Upper lobe of left lung (tissue), 6 donors: ENCODE data around the gene KRTAP5-1. TPM values are rescaled to one million over a fixed set of nuclear protein-coding genes. Genes with fewer than 3 reads are reported as not detected.

Experiments
- ATAC-seq, 2 donors: fragments of 200-7000 bp; cut with Tn5 transposase; one replicate each; pipeline ENCODE4 v1.9.1; 2022; ENCODE audit warnings: mild to moderate bottlenecking in 2 of 2, moderate library complexity in 2 of 2; ENCODE audit not compliant: low FRiP score in 2 of 2
- DNase-seq, 2 donors: peaks; one replicate each; pipeline ENCODE4 v3.0.0-alpha.2; 2019 to 2020
- H3K27ac ChIP-seq, 4 donors: fragments of 200-600 bp; sonication (generic); one replicate each; pipeline ENCODE4 v1.5.1; 2016 to 2019
- H3K27me3 ChIP-seq, 4 donors: fragments of 200-600 bp; sonication (generic); one replicate each; pipeline ENCODE4 v1.5.1; 2017 to 2019
- H3K36me3 ChIP-seq, 4 donors: fragments of 200-600 bp; sonication (generic); one replicate each; pipeline ENCODE4 v1.5.1; 2016 to 2019
- H3K4me1 ChIP-seq, 4 donors: fragments of 200-600 bp; sonication (generic); one replicate each; pipeline ENCODE4 v1.5.1; 2018 to 2019
- H3K4me3 ChIP-seq, 4 donors: fragments of 200-600 bp; sonication (generic); one replicate each; pipeline ENCODE4 v1.5.1; 2017 to 2019; ENCODE audit warnings: mild to moderate bottlenecking in 2 of 4, moderate library complexity in 1 of 4
- H3K9me3 ChIP-seq, 4 donors: fragments of 200-600 bp; sonication (generic); one replicate each; pipeline ENCODE4 v1.5.1; 2018 to 2019
- EP300 ChIP-seq, 4 donors: sonication (generic); formaldehyde crosslinking; IDR thresholded peaks; one replicate each; pipeline ENCODE4 v1.5.1; 2017; ENCODE audit warnings: antibody characterized with exemption in 4 of 4, control low read depth in 2 of 4
- POLR2A ChIP-seq, 4 donors: fragments of 450-650 bp; IDR thresholded peaks; one replicate each; pipeline ENCODE4 v1.5.1; 2016 to 2017; ENCODE audit warnings: antibody characterized with exemption in 4 of 4, mild to moderate bottlenecking in 2 of 4
- POLR2AphosphoS5 ChIP-seq, 2 donors: sonication (generic); formaldehyde crosslinking; IDR thresholded peaks; one replicate each; pipeline ENCODE4 v1.5.1; 2017; ENCODE audit warnings: antibody characterized with exemption in 2 of 2
- WGBS, 2 donors: methylation state at CpG; one replicate each; pipeline ENCODE4 v1.1.5; 2017 to 2018; 5-methylcytosine and 5-hydroxymethylcytosine counted together
- total RNA-seq, 6 donors: library from RNA; depleted of rRNA in 4 of 6; stranded (reverse); fragments of >200 nt in 4 of 6; gene quantifications; one replicate each; pipeline versions ENCODE4 v1.1.0 to v1.2.1, GENCODE V29; 2016 to 2021
- TF ChIP-seq, protein P1 (sequence below), 6 experiments: fragments of 450-650 bp in 4 of 6; fragments of 200-600 bp in 2 of 6; sonication (generic) in 2 of 6; IDR thresholded peaks; one replicate each; pipeline ENCODE4 v1.5.1; 2016 to 2019; ENCODE audit warnings: antibody characterized with exemption in 6 of 6
- donor health status: DM: no; HTN: no; CAD: no; lungs with moderate emphysema.
- donor health status: DM: no; HTN: yes; CAD: no; lungs with severe emphysema.

KRTAP5-1 gene
- total RNA-seq, 6 donors from 2014 or later = not detected

DNA sequence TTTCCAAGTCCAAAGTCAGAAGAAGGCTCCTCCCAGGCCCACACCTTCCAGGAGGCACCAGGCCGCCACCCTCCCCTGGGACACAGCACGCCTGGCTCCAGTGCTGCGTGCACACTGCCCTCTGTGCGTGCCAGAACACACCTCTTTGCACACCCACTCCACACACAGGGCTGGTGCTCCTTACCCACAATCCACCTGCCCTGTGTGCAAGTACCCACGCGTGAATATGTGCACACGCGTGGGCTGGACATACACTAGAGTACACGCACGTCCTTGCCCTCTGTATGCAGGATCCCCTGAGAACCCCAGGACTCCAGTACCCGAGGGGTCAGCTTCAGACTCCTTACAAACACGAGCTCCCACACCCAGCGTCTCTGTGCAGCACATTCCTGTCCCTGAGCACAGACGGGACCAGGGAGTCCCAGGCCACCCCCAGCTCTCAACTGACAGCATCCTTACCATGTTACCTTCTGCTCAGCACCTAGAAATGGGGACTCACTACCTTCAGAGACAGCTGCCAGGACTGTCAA is 15.8 kb downstream of the KRTAP5-1 start:
- Histone ChIP-seq H3K9me3 (no peaks in the 10 kb centered on the region), H3K27ac (no peak overlapping the region), H3K4me3 (no peak overlapping the region), H3K27me3 (peaks cover 0 to 17% (median 6%) of the 10 kb centered on the region in 4 donors), H3K4me1 (peaks cover 24 to 52% (median 35%) of the 10 kb centered on the region in 4 donors), H3K36me3 (peaks cover 0 to 15% (median 2%) of the 10 kb centered on the region in 4 donors)
- no peak for ATAC-seq
- WGBS, 2 donors = 80% methylated on average over 14 of the region's 14 CpGs
- peak in 1 of 2 donors; percentile 65 for DNase-seq
- TF ChIP-seq POLR2AphosphoS5 (IDR thresholded peaks at IDR 0.05) (no peak), EP300 (IDR thresholded peaks at IDR 0.05) (no peak), POLR2A (IDR thresholded peaks at IDR 0.05) (no peak)
- TF ChIP-seq, protein P1, sequence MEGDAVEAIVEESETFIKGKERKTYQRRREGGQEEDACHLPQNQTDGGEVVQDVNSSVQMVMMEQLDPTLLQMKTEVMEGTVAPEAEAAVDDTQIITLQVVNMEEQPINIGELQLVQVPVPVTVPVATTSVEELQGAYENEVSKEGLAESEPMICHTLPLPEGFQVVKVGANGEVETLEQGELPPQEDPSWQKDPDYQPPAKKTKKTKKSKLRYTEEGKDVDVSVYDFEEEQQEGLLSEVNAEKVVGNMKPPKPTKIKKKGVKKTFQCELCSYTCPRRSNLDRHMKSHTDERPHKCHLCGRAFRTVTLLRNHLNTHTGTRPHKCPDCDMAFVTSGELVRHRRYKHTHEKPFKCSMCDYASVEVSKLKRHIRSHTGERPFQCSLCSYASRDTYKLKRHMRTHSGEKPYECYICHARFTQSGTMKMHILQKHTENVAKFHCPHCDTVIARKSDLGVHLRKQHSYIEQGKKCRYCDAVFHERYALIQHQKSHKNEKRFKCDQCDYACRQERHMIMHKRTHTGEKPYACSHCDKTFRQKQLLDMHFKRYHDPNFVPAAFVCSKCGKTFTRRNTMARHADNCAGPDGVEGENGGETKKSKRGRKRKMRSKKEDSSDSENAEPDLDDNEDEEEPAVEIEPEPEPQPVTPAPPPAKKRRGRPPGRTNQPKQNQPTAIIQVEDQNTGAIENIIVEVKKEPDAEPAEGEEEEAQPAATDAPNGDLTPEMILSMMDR (IDR thresholded peaks at IDR 0.05) = no peak

DNA sequence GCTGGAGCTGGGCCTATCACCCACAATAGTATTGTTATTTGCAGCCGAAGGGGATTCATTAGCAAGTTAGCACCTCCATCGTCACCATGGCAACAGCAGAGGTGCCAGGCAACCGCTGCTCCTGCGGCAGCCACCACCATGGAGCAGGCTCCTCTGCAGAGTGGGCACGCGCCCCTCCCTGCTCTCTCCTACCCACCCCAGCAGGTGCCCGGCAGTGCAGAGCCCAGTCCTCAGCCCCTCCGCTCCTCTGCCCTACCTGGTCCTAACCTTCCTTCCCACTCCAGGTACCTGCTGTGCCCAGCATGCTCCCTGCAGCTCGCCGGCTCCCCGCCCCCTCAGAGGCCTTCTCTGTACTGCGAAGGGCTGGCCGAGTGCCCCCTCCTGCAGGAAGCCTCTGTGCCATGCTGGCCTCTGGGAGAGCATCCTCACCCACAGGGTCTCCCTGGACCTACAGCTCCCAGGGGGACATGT is 16.6 kb downstream of the KRTAP5-1 start:
- TF ChIP-seq, protein P1 (IDR thresholded peaks at IDR 0.05) = no peak
- no peak for TF ChIP-seq POLR2A (IDR thresholded peaks at IDR 0.05)
- no peak for TF ChIP-seq POLR2AphosphoS5 (IDR thresholded peaks at IDR 0.05)
- no peak for TF ChIP-seq EP300 (IDR thresholded peaks at IDR 0.05)
- H3K27me3 ChIP-seq = peaks cover 0 to 11% (median 5%) of the 10 kb centered on the region in 4 donors
- DNase-seq (peak in 1 of 2 donors; percentile 80), ATAC-seq (no peak)
- H3K4me3 ChIP-seq = no peak overlapping the region
- no peak overlapping the region for H3K27ac ChIP-seq
- no peaks in the 10 kb centered on the region for H3K9me3 ChIP-seq
- H3K4me1 ChIP-seq = peaks cover 16 to 44% (median 27%) of the 10 kb centered on the region in 4 donors
- WGBS, 2 donors = 63 to 92% methylated on average over 2 to 13 of the region's 13 CpGs
- H3K36me3 ChIP-seq = peaks cover 0 to 22% (median 3%) of the 10 kb centered on the region in 4 donors

DNA sequence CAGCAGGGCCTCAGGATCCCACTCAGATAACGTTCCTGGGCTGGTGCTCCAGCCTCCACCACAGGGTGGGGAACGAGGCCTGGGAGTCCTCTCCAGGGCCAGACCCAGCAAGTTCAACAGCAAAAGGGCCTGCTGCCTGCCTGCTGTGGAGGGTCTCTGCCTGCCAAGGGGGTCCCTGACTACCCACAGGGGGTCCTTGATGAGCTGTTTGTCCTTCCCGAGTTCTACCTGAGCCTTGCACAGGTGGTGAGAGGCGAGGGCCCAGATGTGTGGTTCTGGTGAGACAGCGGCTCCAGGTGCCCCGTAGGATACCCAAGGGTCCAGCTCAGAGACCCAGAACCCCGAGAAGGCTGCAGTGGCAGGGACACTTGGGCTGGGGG is 17.4 kb downstream of the KRTAP5-1 start:
- no peak overlapping the region for H3K4me3 ChIP-seq
- H3K4me1 ChIP-seq = peaks cover 9 to 36% (median 20%) of the 10 kb centered on the region in 4 donors
- H3K9me3 ChIP-seq = no peaks in the 10 kb centered on the region
- TF ChIP-seq POLR2AphosphoS5 (IDR thresholded peaks at IDR 0.05) = no peak
- TF ChIP-seq, protein P1 (IDR thresholded peaks at IDR 0.05) = no peak
- TF ChIP-seq POLR2A (IDR thresholded peaks at IDR 0.05) = no peak
- no peak for TF ChIP-seq EP300 (IDR thresholded peaks at IDR 0.05)
- ATAC-seq (no peak), DNase-seq (no peak)
- no peak overlapping the region for H3K27ac ChIP-seq
- H3K36me3 ChIP-seq = peaks cover 0 to 29% (median 10%) of the 10 kb centered on the region in 4 donors
- WGBS, 2 donors = 80 to 93% methylated on average over 5 to 6 of the region's 7 CpGs
- peaks cover 0 to 9% (median 4%) of the 10 kb centered on the region in 4 donors for H3K27me3 ChIP-seq

DNA sequence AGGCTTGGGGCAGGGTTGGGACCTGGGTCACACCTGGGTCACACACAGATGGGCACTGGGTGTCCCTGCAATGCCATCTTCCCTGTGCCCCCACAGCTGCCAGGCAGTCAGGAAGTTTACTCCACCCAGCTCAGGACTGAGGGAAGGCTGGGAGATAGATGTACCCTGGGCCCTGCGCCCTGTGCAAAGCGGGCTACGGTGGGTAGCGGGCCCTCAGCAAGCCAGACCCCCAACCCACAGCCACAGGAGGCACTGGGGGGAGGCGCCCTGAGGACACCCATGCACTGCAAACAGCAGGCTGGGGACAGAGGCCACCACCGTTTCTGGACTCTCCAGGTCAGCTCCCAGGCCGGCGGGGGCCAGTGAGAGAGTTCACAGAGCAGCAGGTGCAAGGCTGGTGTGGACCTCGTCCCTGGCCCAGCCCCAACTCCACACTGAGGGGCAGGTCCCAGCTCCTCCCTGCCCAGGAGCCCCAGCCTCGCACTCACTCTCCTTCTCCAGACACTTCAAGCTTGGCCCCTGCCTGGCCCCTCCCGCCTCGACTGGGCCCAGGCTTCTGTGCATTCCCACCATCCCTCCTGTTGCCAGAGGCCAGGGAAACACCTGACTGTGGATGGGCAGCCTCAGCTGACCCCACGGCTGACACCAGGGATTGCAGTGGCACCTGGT is 17.9 kb downstream of the KRTAP5-1 start:
- 71 to 80% methylated on average over 1 to 12 of the region's 13 CpGs for WGBS, 2 donors
- no peak overlapping the region for H3K4me3 ChIP-seq
- peaks cover 8 to 32% (median 17%) of the 10 kb centered on the region in 4 donors for H3K4me1 ChIP-seq
- no peak overlapping the region for H3K27ac ChIP-seq
- H3K9me3 ChIP-seq = no peaks in the 10 kb centered on the region
- TF ChIP-seq POLR2AphosphoS5 (IDR thresholded peaks at IDR 0.05) (no peak), EP300 (IDR thresholded peaks at IDR 0.05) (no peak), POLR2A (IDR thresholded peaks at IDR 0.05) (no peak)
- TF ChIP-seq, protein P1 (IDR thresholded peaks at IDR 0.05) = no peak
- H3K36me3 ChIP-seq = peaks cover 0 to 35% (median 10%) of the 10 kb centered on the region in 4 donors
- ATAC-seq = no peak
- peaks cover 0 to 7% (median 3%) of the 10 kb centered on the region in 4 donors for H3K27me3 ChIP-seq
- DNase-seq = peak in 1 of 2 donors; percentile 63
